ENCODE data around the gene IGFL2.

DNA sequence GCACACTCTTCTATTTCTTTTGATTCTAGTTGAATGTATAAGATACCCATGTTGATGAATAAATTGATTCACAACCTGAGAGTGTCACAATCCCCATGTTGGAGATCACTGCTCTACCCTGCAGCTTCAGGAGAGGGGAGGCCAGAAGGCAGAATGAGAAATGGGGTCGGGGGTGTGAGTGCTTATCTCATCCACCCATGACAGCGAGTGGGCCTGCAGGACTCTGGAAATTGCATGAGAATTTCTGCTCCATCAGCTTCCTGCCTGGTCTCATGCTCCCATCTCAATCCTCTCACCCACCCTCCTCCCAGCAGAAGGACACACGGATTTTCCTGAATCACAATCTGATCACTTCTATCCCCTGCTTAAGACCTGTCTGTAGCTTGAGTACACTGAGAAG is 58.6 kb downstream of the IGFL2 start:
- TF ChIP-seq CTCF (IDR thresholded peaks at IDR 0.05) (no peak), POLR2AphosphoS5 (IDR thresholded peaks at IDR 0.05; ENCODE audit: low read depth, low read length) (no peak), SIN3A (IDR thresholded peaks at IDR 0.05; ENCODE audit: borderline replicate concordance, insufficient read depth, low read depth, low read length) (no peak)

All from Panc1 (cell line).